Neural cell (in vitro differentiated cells): ENCODE results near the gene FAM9A.

Experiments
- CTCF ChIP-seq: fragments of 450-650 bp; IDR thresholded peaks from 2 replicates; pipeline ENCODE4 v1.5.1; 2014; ENCODE audit warnings: antibody characterized with exemption, mild to moderate bottlenecking, moderate library complexity; ENCODE audit not compliant: poor library complexity, severe bottlenecking
- EZH2 ChIP-seq: fragments of 200-600, 300-800 bp; shearing (Covaris generic), sonication (generic); IDR thresholded peaks from 2 replicates; pipeline ENCODE4 v1.6.1; 2014; ENCODE audit warnings: antibody characterized with exemption, low read length, borderline replicate concordance, mild to moderate bottlenecking; ENCODE audit not compliant: insufficient read depth, poor library complexity, severe bottlenecking
- MXI1 ChIP-seq: fragments of 450-650 bp; conservative IDR thresholded peaks from 2 replicates; pipeline ENCODE4 v1.6.1; 2014; ENCODE audit warnings: antibody characterized with exemption, mild to moderate bottlenecking; ENCODE audit not compliant: poor library complexity, severe bottlenecking
- POLR2AphosphoS5 ChIP-seq: IDR thresholded peaks from 2 replicates; pipeline ENCODE4 v1.6.1; 2012
- SMC3 ChIP-seq: fragments of 450-650 bp; conservative IDR thresholded peaks from 2 replicates; pipeline ENCODE4 v1.6.1; 2014; ENCODE audit warnings: antibody characterized with exemption, mild to moderate bottlenecking, moderate library complexity; ENCODE audit not compliant: poor library complexity

GRCh38 chrX:8845469-8845868 is 44.3 kb upstream of the FAM9A start:
- TF ChIP-seq CTCF (no peak), EZH2 (no peak), POLR2AphosphoS5 (no peak), MXI1 (no peak), SMC3 (no peak)
